Activated naive CD8-positive, alpha-beta T cell treated with anti-CD3 and anti-CD28 coated beads, Interleukin-2, amount 10 ng/mL, durations not matched to agents 7 days and 5 days (primary cell): Measurements from ENCODE around the gene CDIP1. TPM values are rescaled to one million over a fixed set of nuclear protein-coding genes. Genes with fewer than 3 reads are reported as not detected.

Source experiments
- ATAC-seq: fragments of 150-1000 bp; cut with Tn5 transposase; one replicate; pipeline ENCODE4 v1.10.0; 2021; ENCODE audit warnings: low read depth, moderate library complexity
- POLR2A ChIA-PET: fragments of 350-600 bp; sonication (Branson Sonifier 250); formaldehyde crosslinking; loops from one replicate; lab custom pipeline; 2021; ENCODE audit warnings: antibody characterized with exemption; lab: Charles Lee
- DNase-seq: peaks from one replicate; pipeline ENCODE4 v3.0.0; 2021
- H3K27ac Mint-ChIP-seq: one replicate; pipeline ENCODE4 v1.8.0; 2022; ENCODE audit warnings: mild to moderate bottlenecking, mixed read lengths
- H3K27me3 Mint-ChIP-seq: one replicate; pipeline ENCODE4 v1.8.0; 2022; ENCODE audit warnings: mild to moderate bottlenecking, moderate library complexity, mixed read lengths
- H3K36me3 Mint-ChIP-seq: one replicate; pipeline ENCODE4 v1.8.0; 2021; ENCODE audit warnings: mild to moderate bottlenecking, mixed read lengths
- H3K4me1 Mint-ChIP-seq: one replicate; pipeline ENCODE4 v1.8.0; 2021; ENCODE audit warnings: mixed read lengths
- H3K4me3 Mint-ChIP-seq: one replicate; pipeline ENCODE4 v1.8.0; 2022; ENCODE audit warnings: mild to moderate bottlenecking, moderate library complexity, mixed read lengths
- H3K9me3 Mint-ChIP-seq: one replicate; pipeline ENCODE4 v1.8.0; 2021; ENCODE audit warnings: mixed read lengths
- total RNA-seq, 2 experiments: library from RNA; stranded (reverse); gene quantifications; one replicate each; pipeline ENCODE4 v1.2.3, GENCODE V29; 2021

The CDIP1 gene
- total RNA-seq, 2 experiments from 2014 or later = 36.3 to 42.1 TPM

DNA sequence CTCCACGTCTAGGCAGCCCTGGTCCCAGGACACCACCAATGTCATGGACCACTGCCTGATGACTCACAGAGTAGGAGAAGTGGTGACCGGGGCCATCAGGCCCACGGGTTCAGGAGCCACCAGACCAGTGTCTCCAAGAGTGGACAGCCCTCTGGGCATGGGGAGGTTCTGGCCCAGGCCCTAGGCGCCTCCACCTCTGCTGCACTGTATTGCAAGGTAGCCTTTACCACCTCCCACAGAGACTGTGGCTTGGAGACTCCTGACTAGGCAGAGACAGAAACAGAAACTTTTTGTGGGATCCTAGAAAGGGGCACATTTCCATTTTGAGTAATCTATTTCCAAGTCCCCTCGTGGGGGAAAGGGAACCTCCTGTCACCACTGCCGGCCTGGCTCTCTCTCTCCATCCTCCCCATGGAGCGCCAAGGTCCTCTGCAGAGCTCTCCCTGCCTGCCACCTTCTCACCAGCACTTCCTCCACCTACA lies 2.9 kb downstream of the CDIP1 start:
- peak overlapping the region; percentile 23 for H3K27ac Mint-ChIP-seq
- no peak for ATAC-seq
- DNase-seq = no peak
- H3K36me3 Mint-ChIP-seq = peaks cover 24% of the 10 kb centered on the region
- peak overlapping the region; percentile 8 for H3K4me3 Mint-ChIP-seq
- peaks cover 6% of the 10 kb centered on the region for H3K9me3 Mint-ChIP-seq
- H3K27me3 Mint-ChIP-seq = no peaks in the 10 kb centered on the region
- POLR2A ChIA-PET = interaction anchor here (1.1 to 1.4 kb wide), 2 partner anchors 31 to 121 kb away, joined by 3 to 5 read pairs; no protein-coding TSS in a partner anchor
- H3K4me1 Mint-ChIP-seq = peaks cover 31% of the 10 kb centered on the region

- DNase-seq (no peak), ATAC-seq (no peak)
- POLR2A ChIA-PET = no interaction called here
- H3K9me3 Mint-ChIP-seq = no peaks in the 10 kb centered on the region
- no peak overlapping the region for H3K27ac Mint-ChIP-seq
- no peak overlapping the region for H3K4me3 Mint-ChIP-seq
- H3K4me1 Mint-ChIP-seq = peaks cover 41% of the 10 kb centered on the region
- no peaks in the 10 kb centered on the region for H3K27me3 Mint-ChIP-seq
- H3K36me3 Mint-ChIP-seq = peaks cover 19% of the 10 kb centered on the region
Observed at GRCh38 chr16:4534151-4534790, 4.3 kb downstream of the CDIP1 start.

- POLR2A ChIA-PET = no interaction called here
- Mint-ChIP-seq H3K4me1 (peaks cover 44% of the 10 kb centered on the region), H3K4me3 (no peak overlapping the region), H3K36me3 (peaks cover 17% of the 10 kb centered on the region), H3K27ac (no peak overlapping the region), H3K27me3 (no peaks in the 10 kb centered on the region), H3K9me3 (no peaks in the 10 kb centered on the region)
- no peak for DNase-seq
- no peak for ATAC-seq
Observed at GRCh38 chr16:4533490-4533889, 5.1 kb downstream of the CDIP1 start.

DNA sequence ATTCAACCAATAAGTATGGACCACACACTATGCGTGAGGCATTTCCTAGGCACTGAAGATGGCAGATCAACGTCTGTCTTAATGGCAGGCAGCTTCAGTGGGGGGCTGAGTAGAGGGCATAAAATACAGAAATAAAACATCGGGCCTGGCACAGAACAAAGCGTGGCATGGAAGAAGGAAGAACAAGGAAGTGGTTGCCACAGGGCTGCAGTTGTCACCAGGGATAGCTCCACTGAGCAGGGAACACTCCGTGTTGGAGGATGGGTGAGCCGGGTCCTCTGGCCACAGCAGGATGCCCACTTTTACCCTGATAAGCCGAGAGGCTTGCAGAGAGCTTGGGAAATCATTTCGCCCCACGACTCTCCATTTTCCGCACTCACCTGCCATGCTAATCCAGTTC lies 6.3 kb downstream of the CDIP1 start:
- POLR2A ChIA-PET = interaction anchor here (0.7 kb wide), 1 partner anchor 147 kb away, joined by 3 read pairs; no protein-coding TSS in a partner anchor
- peaks cover 17% of the 10 kb centered on the region for H3K36me3 Mint-ChIP-seq
- no peak overlapping the region for H3K27ac Mint-ChIP-seq
- no peak for DNase-seq
- ATAC-seq = no peak
- no peaks in the 10 kb centered on the region for H3K9me3 Mint-ChIP-seq
- H3K27me3 Mint-ChIP-seq = no peaks in the 10 kb centered on the region
- peaks cover 47% of the 10 kb centered on the region for H3K4me1 Mint-ChIP-seq
- no peak overlapping the region for H3K4me3 Mint-ChIP-seq

- Mint-ChIP-seq H3K27ac (no peak overlapping the region), H3K9me3 (no peaks in the 10 kb centered on the region), H3K4me3 (no peak overlapping the region), H3K27me3 (no peaks in the 10 kb centered on the region), H3K36me3 (peaks cover 17% of the 10 kb centered on the region), H3K4me1 (peaks cover 47% of the 10 kb centered on the region)
- ATAC-seq = no peak
- POLR2A ChIA-PET = interaction anchor here (0.6 to 1.2 kb wide), 3 partner anchors 27 to 181 kb away, joined by 3 to 4 read pairs (median 4); no protein-coding TSS in a partner anchor
- DNase-seq = no peak
Observed at GRCh38 chr16:4531811-4532210, 6.8 kb downstream of the CDIP1 start.

- peak; percentile 43 for DNase-seq
- no peaks in the 10 kb centered on the region for H3K27me3 Mint-ChIP-seq
- no peaks in the 10 kb centered on the region for H3K9me3 Mint-ChIP-seq
- ATAC-seq = peak; percentile 77
- peaks cover 32% of the 10 kb centered on the region for H3K4me1 Mint-ChIP-seq
- peak overlapping the region; percentile 73 for H3K4me3 Mint-ChIP-seq
- H3K36me3 Mint-ChIP-seq = peaks cover 15% of the 10 kb centered on the region
- POLR2A ChIA-PET = interaction anchor here (0.6 to 1.4 kb wide), 3 partner anchors 9 to 165 kb away, joined by 3 to 8 read pairs (median 4); partner anchors contain the start of gene CDIP1
- peak overlapping the region; percentile 87 for H3K27ac Mint-ChIP-seq
Observed at GRCh38 chr16:4529085-4530060, 9.2 kb downstream of the CDIP1 start.

DNA sequence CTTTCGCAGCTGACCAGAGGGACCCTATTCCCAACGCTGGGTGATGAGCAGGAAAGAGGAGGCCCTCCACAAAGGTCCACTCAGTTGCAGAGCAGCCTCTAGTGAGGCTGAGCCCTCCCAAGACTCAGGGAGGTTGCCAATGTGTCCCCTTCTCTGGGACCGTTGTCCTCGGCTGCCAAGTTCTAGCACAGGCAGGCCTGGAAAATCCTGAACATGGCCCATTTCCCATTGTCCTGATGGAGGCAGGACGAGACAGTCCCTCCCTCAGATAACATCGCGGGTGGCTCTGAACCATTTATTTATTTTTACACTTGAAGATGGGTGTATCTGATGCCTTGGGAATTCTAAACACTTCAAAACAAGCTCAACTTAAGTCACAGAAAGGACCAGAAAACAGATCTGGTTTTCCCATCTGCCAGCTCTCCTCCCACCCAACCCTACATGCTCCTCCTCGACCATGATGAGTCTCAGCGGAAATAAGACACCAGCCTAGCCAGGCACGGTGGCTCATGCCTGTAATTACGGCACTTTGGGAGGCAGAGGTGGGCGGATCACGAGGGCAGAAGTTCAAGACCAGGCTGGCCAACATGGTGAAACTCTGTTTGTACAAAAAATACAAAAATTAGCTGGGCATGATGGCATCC lies 12.8 kb downstream of the CDIP1 start:
- Mint-ChIP-seq H3K36me3 (peaks cover 10% of the 10 kb centered on the region), H3K27me3 (no peaks in the 10 kb centered on the region), H3K9me3 (no peaks in the 10 kb centered on the region), H3K4me1 (peaks cover 37% of the 10 kb centered on the region), H3K27ac (no peak overlapping the region), H3K4me3 (no peak overlapping the region)
- POLR2A ChIA-PET = interaction anchor here (1.2 kb wide), 1 partner anchor 23 kb away, joined by 4 read pairs; no protein-coding TSS in a partner anchor
- no peak for DNase-seq
- no peak for ATAC-seq

DNA sequence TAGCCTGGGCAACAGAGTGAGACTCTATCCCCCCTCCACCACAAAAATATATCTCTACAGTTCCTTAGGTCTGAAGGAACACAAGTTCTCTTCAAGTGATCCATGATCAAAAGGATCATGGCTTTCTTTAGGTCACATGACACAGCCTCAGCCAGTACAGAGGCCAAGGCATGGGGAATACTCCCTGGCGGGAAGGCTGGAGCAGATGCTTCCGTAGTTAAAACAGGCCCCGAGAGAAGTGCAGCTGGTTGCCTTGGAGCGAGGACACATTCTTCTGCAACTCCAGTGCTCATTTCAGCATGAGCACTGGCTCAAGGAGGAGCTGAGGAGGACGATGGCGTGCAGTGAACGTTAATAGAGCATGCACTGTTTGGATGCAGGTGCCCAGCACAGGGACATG lies 13.5 kb downstream of the CDIP1 start:
- Mint-ChIP-seq H3K27ac (no peak overlapping the region), H3K9me3 (no peaks in the 10 kb centered on the region), H3K4me3 (no peak overlapping the region), H3K27me3 (no peaks in the 10 kb centered on the region), H3K36me3 (peaks cover 12% of the 10 kb centered on the region), H3K4me1 (peaks cover 35% of the 10 kb centered on the region)
- DNase-seq = no peak
- POLR2A ChIA-PET = interaction anchor here (0.5 to 1.2 kb wide), 2 partner anchors 11 to 24 kb away, joined by 4 read pairs; no protein-coding TSS in a partner anchor
- no peak for ATAC-seq

DNA sequence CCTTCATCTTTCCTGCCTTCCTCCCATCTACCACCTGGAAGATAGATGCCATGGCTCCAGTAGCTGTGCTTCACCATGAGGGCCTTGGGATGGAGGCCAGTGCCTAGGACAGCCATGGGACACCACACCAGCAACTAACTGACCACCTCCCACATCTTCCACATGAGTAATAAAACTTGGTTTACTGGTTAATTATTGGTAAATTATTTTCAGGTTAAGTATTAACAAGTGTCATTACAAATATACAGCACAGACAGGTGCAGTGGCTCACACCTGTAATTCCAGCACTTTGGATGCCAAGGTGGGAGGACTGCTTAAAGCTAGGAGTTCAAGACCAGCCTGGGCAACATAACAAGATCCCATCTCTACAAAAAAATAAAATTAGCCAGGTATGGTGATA lies 14.0 kb downstream of the CDIP1 start:
- Mint-ChIP-seq H3K9me3 (no peaks in the 10 kb centered on the region), H3K36me3 (peaks cover 12% of the 10 kb centered on the region), H3K4me3 (no peak overlapping the region), H3K4me1 (peaks cover 32% of the 10 kb centered on the region), H3K27me3 (no peaks in the 10 kb centered on the region), H3K27ac (no peak overlapping the region)
- ATAC-seq = no peak
- DNase-seq = no peak
- POLR2A ChIA-PET = no interaction called here

GRCh38 chr16:4523686-4524085 lies 14.9 kb downstream of the CDIP1 start:
- ATAC-seq = no peak
- Mint-ChIP-seq H3K36me3 (peaks cover 11% of the 10 kb centered on the region), H3K4me1 (peaks cover 24% of the 10 kb centered on the region), H3K4me3 (no peak overlapping the region), H3K27me3 (no peaks in the 10 kb centered on the region), H3K9me3 (no peaks in the 10 kb centered on the region), H3K27ac (no peak overlapping the region)
- no peak for DNase-seq
- POLR2A ChIA-PET = no interaction called here

DNA sequence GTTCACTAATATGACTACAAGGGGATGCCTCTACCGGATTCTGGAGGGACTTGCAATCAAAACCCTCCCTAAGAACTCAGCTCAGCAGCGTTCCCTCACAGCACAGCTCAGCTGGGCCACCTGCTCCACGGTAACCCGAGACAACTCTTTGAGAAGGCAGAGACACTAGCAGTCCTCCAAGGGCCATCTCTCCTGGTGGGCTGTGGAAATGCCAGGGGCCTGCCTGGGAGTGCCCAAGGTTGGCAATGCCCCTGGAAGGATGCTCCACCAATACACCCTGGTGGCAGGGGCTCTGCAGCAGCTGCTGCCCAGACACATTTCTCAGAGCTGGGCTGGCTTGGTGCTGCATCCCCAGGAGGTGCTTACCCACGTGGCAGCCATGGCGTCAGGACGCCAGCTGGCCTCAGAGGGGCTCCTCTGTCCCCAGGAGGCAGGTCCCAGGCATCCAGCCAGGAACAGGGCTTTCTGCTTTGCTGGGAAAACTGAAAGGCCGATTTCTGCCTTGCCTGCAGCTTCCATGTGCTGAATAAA lies 16.5 kb downstream of the CDIP1 start:
- no peak for ATAC-seq
- Mint-ChIP-seq H3K9me3 (no peaks in the 10 kb centered on the region), H3K36me3 (peaks cover 11% of the 10 kb centered on the region), H3K4me1 (peaks cover 17% of the 10 kb centered on the region), H3K27ac (no peak overlapping the region), H3K4me3 (no peak overlapping the region), H3K27me3 (no peaks in the 10 kb centered on the region)
- DNase-seq = no peak
- POLR2A ChIA-PET = interaction anchor here (0.6 to 0.7 kb wide), 2 partner anchors 22 to 28 kb away, joined by 4 to 6 read pairs; no protein-coding TSS in a partner anchor

- ATAC-seq (no peak), DNase-seq (no peak)
- Mint-ChIP-seq H3K27me3 (no peaks in the 10 kb centered on the region), H3K27ac (no peak overlapping the region), H3K4me3 (no peak overlapping the region), H3K36me3 (peaks cover 9% of the 10 kb centered on the region), H3K4me1 (peaks cover 21% of the 10 kb centered on the region), H3K9me3 (no peaks in the 10 kb centered on the region)
- POLR2A ChIA-PET = no interaction called here
Observed at GRCh38 chr16:4520913-4521312, 17.7 kb downstream of the CDIP1 start.
